ENCODE data around the gene TMEM269. TPM values are rescaled to one million over a fixed set of nuclear protein-coding genes. Genes with fewer than 3 reads are reported as not detected.

TMEM269 gene
- total and polyA plus RNA-seq, 9 of the 15 experiments (the other 6 are each of a cell fraction or from before 2014, with no cell fraction given) = 0.09 to 0.49 (median 0.21) TPM

DNA sequence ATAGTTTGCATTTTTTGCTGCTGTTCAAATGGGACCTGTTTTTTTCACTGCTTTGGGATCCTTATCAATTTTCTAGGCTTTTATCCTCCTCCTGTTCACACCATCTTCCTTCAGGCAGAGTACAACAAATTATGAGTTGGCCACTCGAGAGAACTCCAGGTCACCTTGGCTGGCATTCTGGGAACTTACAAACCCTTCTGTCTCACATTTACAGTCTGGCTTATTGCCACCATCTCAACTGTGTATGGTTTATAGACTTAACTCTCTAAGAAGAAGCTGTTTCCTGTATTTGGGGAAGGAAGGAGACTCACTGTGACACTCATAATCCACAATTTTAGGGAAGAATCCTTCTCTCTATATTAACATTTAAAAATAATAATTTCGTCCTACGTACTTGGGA is 56.2 kb downstream of the TMEM269 start:
- FAIRE-seq = no peak
- POLR2A ChIA-PET = interaction anchor here (0.8 to 0.9 kb wide), 2 partner anchors 10 kb away, joined by 3 read pairs; no protein-coding TSS in a partner anchor
- H3K27me3 ChIP-seq (ENCODE audit: control insufficient read depth in 2 of 2, insufficient read depth in 2 of 2, low read length in 2 of 2) = no peaks in the 10 kb centered on the region

More for the DNA sequence above, 56.2 kb downstream of the TMEM269 start:
- H3K9ac ChIP-seq (ENCODE audit: insufficient read depth in 1 of 2, low read depth in 2 of 2, low read length in 2 of 2) = no peak overlapping the region
- no peaks in the 10 kb centered on the region for H4K20me1 ChIP-seq (replicated peaks; ENCODE audit: control insufficient read depth, insufficient read depth, low read length)
- H3K9me1 ChIP-seq (ENCODE audit: control insufficient read depth, insufficient read depth, low read length) = no peaks in the 10 kb centered on the region
- ATAC-seq = no peak
- WGBS (ENCODE audit: insufficient coverage, low coverage, missing lambda C conversion rate) = 77% methylated on average over 3 of the region's 3 CpGs
- H3K4me1 ChIP-seq (replicated peaks in 1 of 2; ENCODE audit: control insufficient read depth in 2 of 2, insufficient read depth in 2 of 2, low read length in 2 of 2) = peaks cover 0 to 18% of the 10 kb centered on the region in 2 experiments; a peak in 3 of 5 replicates
- CTCF ChIA-PET (ENCODE audit: low intra/inter-chr PET ratio) = no interaction called here
- in situ Hi-C loops (cut with MboI) (no loop called here), intact Hi-C loops (cut with micrococcal nuclease) (no loop called here)
- BruUV-seq (replicated peaks) = no TSS peak
- no peak overlapping the region for H3K27ac ChIP-seq (ENCODE audit: extremely low read depth, low read depth, low read length)
- H3K4me2 ChIP-seq (ENCODE audit: insufficient read depth, low read length) = no peak overlapping the region
- no peaks in the 10 kb centered on the region for H3K9me3 ChIP-seq (replicated peaks; ENCODE audit: control insufficient read depth, insufficient read depth, low read depth, low read length)
- TF ChIP-seq SMARCB1 (IDR thresholded peaks at IDR 0.05; ENCODE audit: insufficient read length, low read depth) (no peak), ERF (CRISPR knock-in tag; IDR thresholded peaks at IDR 0.05) (no peak), CHD4 (IDR thresholded peaks at IDR 0.05; ENCODE audit: insufficient read depth, insufficient replicate concordance, low read depth, low read length, poor library complexity, severe bottlenecking) (no peak)
- TF ChIP-seq, protein P1, sequence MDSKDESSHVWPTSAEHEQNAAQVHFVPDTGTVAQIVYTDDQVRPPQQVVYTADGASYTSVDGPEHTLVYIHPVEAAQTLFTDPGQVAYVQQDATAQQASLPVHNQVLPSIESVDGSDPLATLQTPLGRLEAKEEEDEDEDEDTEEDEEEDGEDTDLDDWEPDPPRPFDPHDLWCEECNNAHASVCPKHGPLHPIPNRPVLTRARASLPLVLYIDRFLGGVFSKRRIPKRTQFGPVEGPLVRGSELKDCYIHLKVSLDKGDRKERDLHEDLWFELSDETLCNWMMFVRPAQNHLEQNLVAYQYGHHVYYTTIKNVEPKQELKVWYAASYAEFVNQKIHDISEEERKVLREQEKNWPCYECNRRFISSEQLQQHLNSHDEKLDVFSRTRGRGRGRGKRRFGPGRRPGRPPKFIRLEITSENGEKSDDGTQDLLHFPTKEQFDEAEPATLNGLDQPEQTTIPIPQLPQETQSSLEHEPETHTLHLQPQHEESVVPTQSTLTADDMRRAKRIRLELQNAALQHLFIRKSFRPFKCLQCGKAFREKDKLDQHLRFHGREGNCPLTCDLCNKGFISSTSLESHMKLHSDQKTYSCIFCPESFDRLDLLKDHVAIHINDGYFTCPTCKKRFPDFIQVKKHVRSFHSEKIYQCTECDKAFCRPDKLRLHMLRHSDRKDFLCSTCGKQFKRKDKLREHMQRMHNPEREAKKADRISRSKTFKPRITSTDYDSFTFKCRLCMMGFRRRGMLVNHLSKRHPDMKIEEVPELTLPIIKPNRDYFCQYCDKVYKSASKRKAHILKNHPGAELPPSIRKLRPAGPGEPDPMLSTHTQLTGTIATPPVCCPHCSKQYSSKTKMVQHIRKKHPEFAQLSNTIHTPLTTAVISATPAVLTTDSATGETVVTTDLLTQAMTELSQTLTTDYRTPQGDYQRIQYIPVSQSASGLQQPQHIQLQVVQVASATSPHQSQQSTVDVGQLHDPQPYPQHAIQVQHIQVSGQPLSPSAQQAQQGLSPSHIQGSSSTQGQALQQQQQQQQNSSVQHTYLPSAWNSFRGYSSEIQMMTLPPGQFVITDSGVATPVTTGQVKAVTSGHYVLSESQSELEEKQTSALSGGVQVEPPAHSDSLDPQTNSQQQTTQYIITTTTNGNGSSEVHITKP (IDR thresholded peaks at IDR 0.05; ENCODE audit: partially characterized antibody) = no peak
- H2AFZ ChIP-seq (ENCODE audit: low read depth, low read length) = no peak overlapping the region
- DNase-seq (ENCODE audit: extremely low read depth in 1 of 4, low spot score in 3 of 4) = no peak
- H3K4me3 ChIP-seq = no peak overlapping the region
- H3K79me2 ChIP-seq (ENCODE audit: control insufficient read depth, insufficient read depth, low read length) = peaks cover 12% of the 10 kb centered on the region; the same call in 2 of the 3 replicates
- peaks cover 86% of the 10 kb centered on the region for H3K36me3 ChIP-seq (ENCODE audit: control insufficient read depth, insufficient read depth, low read length)
